NCI-H69 (cell line): ENCODE measurements around the gene IDH2.
A peak's percentile ranks its signal among the peaks of the same experiment; 100 is the strongest.

Experiments
- DNase-seq: peaks from one replicate; lab custom pipeline; 2025; lab: John Stamatoyannopoulos, UW

Gene IDH2

GRCh38 chr15:90043530-90044010, 58.7 kb downstream of the IDH2 start:
- no peak for DNase-seq

DNA sequence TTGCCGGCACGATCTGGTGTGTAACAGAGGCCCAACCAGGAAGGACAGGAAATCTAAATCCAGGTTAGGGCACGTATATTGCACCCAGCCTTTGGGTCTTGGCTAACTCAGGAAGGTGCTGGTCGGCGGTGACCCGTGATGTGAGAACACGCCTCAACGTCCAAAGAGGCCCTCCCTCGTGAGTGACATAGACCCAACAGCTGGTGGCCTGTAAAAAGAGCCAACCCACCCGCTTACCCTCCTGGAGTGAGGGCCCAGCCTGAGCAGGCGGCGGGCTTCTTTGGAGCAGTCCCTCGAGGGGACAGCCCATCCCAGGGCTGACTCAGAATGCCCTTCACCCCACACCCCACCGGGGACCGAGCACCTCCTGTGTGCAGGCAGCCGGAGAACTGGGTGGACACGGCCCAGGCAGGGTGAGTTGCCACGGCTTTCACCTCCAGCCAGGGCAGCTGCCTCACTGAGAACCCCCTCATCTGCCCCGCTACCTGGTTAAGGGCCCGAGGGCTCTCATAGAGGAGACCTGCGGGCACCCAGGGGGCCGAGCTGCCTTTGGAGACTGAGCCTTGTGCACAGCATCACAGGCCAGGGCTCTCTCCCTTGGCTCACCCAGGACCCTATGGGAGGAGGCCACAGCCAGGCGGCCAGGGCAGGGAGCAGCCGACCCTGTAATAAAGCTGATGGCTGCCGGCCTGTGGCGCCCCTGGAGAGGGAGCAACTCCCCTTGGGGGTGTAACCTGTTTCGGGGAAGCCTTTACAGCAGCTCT, 59.3 kb downstream of the IDH2 start:
- no peak for DNase-seq

DNA sequence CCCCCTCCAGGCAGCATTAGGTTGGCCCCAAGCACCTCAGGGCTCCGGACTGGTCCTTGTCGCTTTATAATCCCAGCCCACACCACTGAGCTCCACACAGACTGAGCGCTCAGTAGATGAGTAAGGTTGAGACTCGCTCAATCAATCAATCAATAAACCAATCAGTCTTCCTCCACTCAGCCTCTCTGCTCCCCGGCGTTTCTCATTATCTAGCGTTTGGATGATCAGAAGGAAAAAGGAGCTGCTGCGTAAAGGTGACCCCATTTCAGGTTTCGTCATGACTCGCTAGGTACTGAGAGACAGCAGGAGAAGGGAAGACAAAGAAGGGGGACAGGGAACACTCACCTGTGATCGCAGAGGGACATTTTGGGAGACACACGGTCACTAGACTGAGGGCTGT, 59.9 kb downstream of the IDH2 start:
- DNase-seq, result no peak

- DNase-seq, result no peak
Measured at GRCh38 chr15:90040618-90041017, 61.6 kb downstream of the IDH2 start.

GRCh38 chr15:90039996-90040395, 62.3 kb downstream of the IDH2 start:
- DNase-seq, result no peak

DNA sequence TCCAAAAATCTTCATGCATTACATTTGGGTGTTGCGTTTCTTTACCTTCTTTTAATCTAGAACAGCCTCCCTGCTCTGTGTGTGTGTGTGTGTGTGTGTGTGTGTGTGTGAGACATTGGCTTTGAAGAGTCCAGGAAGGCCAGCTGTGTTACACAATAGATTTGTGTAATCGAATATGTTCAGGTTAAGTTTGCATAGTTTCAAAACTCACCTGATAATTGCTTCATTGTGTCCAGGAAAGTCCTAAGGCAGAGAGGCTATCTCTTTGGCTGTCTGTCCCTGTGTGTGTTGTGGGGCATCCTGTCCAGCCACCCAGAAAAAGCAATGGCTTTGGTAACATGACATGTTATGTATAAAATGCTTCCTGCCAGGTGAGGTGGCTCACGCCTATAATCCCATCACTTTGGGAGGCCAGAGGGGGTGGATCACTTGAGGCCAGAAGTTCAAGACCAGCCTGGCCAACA, 63.6 kb downstream of the IDH2 start:
- peak; percentile 38 for DNase-seq

GRCh38 chr15:90037961-90038631, 64.2 kb downstream of the IDH2 start:
- peak; percentile 12 for DNase-seq

DNA sequence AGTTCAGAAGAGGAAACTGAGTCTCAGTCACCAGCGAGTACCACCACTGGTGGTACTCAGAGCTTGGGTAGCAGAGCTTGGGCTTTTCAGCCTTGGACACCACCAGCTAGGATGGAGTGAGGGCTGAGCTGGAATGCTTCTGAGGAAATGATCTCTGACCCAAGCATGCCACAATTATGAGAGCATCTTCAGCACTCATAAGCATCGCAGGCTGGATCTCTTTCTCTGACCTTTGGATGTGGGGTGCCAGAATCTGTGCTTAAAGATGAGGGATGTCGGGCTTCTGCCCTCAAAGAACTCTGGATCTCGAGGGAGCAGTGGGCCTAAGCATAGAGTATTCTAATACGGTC, 64.8 kb downstream of the IDH2 start:
- no peak for DNase-seq

- no peak for DNase-seq
Measured at GRCh38 chr15:90036806-90037510, 65.3 kb downstream of the IDH2 start.

DNA sequence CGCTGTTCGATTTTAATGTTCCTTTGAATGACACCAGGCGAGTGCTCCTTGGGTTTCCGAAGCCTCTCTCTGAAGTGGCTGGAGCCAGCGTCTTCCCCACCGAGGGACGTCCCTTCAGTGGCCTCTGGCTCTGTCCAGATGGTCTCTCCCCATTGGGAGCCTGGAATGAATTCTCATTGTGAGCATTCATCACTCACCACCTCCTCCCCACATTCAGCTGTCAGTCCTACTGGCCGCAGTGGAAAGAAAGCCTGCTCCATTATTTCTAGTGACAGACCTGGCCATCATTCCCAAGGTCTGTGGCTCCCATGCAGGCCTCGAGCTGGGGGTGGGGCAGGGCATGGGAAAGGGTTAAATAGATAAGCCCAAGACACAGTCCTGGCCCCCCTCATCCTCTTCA, 65.9 kb downstream of the IDH2 start:
- no peak for DNase-seq

- no peak for DNase-seq
Measured at GRCh38 chr15:90035840-90036230, 66.4 kb downstream of the IDH2 start.

DNA sequence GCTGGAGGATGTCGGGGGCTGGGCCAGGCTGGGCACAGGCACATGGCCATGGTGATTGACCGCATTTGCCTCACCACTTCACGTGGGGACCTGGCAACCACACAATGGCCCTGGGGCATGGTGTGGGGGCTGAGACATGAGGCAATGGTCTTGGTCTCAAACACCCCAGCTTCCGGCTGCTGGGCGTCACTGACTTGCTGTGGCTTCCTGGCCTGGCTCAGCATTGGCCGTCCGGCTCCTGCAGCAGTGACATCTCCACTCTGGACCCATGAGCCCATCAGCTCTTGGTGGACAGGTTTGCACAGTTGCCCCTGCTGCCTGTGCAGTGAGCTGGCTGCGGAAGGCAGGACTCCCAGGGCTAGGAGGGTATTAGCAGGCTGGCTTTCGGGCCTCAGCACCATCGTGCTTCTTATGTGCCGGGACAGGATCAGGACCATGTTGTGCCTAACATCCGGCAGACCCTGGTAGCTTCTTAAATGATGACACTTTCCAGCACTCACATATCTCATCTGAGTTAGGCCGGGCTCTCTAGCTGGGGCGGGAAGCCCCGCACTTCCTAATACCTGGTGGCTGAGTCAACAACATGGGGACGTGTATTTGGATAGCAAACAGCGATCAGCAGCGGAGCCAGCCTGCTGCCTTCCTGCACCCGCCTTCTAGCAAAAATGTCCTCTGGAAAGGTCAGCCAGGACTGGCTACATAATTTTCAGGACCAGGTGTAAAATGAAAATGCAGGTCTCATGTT, 67.0 kb downstream of the IDH2 start:
- DNase-seq, result peak; percentile 63

DNA sequence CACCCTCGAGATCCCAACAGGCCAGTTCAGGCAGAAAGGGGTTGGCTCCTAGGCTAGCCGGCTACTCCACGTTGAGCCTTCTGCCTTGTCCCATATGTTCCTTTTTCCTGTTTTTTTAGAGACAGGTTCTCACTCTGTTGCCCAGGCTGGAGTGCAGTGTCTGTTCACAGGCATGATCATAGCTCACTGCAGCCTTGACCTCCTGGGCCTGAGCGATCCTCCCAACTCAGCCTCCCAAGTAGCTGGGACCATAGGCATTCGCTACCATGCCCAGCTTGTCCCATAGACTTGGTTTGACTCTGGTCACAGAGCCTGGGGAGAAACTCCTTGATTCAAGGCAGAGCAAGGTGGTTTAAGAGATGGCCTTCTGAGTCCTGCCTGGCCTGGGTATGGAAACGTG, 68.8 kb downstream of the IDH2 start:
- no peak for DNase-seq
